ENCODE results near the gene DRD2. TPM values are rescaled to one million over a fixed set of nuclear protein-coding genes. Genes with fewer than 3 reads are reported as not detected.

Gene DRD2
- total RNA-seq, 1 experiment from 2014 or later, result 0.44 TPM

DNA sequence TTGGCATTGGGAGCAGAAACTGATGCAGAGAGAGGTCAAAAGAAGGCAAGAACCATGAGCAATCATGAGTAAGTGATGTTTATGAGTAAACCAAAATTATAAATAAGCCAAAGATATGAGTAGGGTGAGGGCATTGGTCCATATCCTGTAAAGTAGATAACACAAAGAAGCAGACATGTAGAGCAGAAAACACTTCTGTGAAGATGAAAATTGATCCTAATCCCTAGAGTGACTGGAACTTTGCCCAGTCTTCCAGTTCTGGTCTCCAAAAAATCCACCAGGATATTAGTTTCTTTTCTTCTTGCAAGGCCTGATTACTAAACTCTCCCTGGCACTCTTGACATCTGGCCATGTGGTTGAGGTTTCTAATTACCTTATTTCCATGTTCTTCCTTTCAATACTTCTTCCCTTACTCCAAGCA, 13.7 kb upstream of the DRD2 start:
- no peaks in the 10 kb centered on the region for H3K4me1 ChIP-seq (ENCODE audit: insufficient read depth, low read length)
- Mint-ChIP-seq H3K9me3 (no peaks in the 10 kb centered on the region; a peak in 1 of 5 replicates), H3K4me3 (no peak overlapping the region), H3K36me3 (ENCODE audit: insufficient read depth in 1 of 3, low read depth in 3 of 3) (no peaks in the 10 kb centered on the region), H3K4me1 (no peaks in the 10 kb centered on the region; a peak in 1 of 4 replicates), H3K27ac (no peak overlapping the region), H3K27me3 (ENCODE audit: low read depth) (no peaks in the 10 kb centered on the region)
- no peak overlapping the region for H4K8ac ChIP-seq (replicated peaks; ENCODE audit: insufficient read length, low read depth, low read length)
- H3T11ph ChIP-seq (ENCODE audit: low read length), result no peak overlapping the region
- H3K56ac ChIP-seq (ENCODE audit: insufficient read length, low read depth, low read length), result no peak overlapping the region
- no peak overlapping the region for H3K23ac ChIP-seq (ENCODE audit: insufficient read length, low read depth, low read length)
- H2AK5ac ChIP-seq (ENCODE audit: insufficient read length, low read length), result no peak overlapping the region
- H4K91ac ChIP-seq (ENCODE audit: insufficient read length, low read depth, low read length), result no peak overlapping the region
- H4K5ac ChIP-seq (ENCODE audit: insufficient read length, low read depth, low read length), result no peak overlapping the region
- no peaks in the 10 kb centered on the region for H3K9me3 ChIP-seq (ENCODE audit: control insufficient read depth, low read depth, low read length)
- H2BK15ac ChIP-seq (ENCODE audit: low read depth, low read length), result no peak overlapping the region
- H3K4me2 ChIP-seq (ENCODE audit: insufficient read depth, insufficient read length, low read length), result no peak overlapping the region
- DNase-seq, result no peak
- H3K79me2 ChIP-seq (ENCODE audit: insufficient read depth, low read length), result no peaks in the 10 kb centered on the region
- H3K14ac ChIP-seq (ENCODE audit: insufficient read depth, low read length), result no peak overlapping the region
- no peak overlapping the region for H3K9ac ChIP-seq (ENCODE audit: extremely low read depth, insufficient read length, low read length)
- H2AFZ ChIP-seq (ENCODE audit: low read length), result no peak overlapping the region
- no peak overlapping the region for H3K27ac ChIP-seq (ENCODE audit: insufficient read length, low read depth, low read length)
- H3K27me3 ChIP-seq (ENCODE audit: insufficient read depth, low read length), result no peaks in the 10 kb centered on the region
- no peak overlapping the region for H3K4ac ChIP-seq (ENCODE audit: low read depth, low read length)
- no peak overlapping the region for H2BK12ac ChIP-seq (ENCODE audit: insufficient read length, low read depth, low read length)
- no peak overlapping the region for H2BK5ac ChIP-seq (ENCODE audit: insufficient read length, low read length)
- H4K20me1 ChIP-seq (ENCODE audit: control insufficient read depth, insufficient read depth, insufficient read length), result no peaks in the 10 kb centered on the region
- H3K18ac ChIP-seq (ENCODE audit: insufficient read length, low read depth, low read length), result no peak overlapping the region
- no peaks in the 10 kb centered on the region for H3K23me2 ChIP-seq (ENCODE audit: insufficient read length, low read depth, low read length, poor library complexity, severe bottlenecking)
- no peak overlapping the region for H2BK20ac ChIP-seq (ENCODE audit: low read depth, low read length, poor library complexity, severe bottlenecking)
- H3K79me1 ChIP-seq (ENCODE audit: insufficient read depth, low read depth, low read length, poor library complexity, severe bottlenecking), result no peaks in the 10 kb centered on the region
- H2BK120ac ChIP-seq (ENCODE audit: low read depth, low read length, poor library complexity, severe bottlenecking), result no peak overlapping the region
- TF ChIP-seq, protein P1, sequence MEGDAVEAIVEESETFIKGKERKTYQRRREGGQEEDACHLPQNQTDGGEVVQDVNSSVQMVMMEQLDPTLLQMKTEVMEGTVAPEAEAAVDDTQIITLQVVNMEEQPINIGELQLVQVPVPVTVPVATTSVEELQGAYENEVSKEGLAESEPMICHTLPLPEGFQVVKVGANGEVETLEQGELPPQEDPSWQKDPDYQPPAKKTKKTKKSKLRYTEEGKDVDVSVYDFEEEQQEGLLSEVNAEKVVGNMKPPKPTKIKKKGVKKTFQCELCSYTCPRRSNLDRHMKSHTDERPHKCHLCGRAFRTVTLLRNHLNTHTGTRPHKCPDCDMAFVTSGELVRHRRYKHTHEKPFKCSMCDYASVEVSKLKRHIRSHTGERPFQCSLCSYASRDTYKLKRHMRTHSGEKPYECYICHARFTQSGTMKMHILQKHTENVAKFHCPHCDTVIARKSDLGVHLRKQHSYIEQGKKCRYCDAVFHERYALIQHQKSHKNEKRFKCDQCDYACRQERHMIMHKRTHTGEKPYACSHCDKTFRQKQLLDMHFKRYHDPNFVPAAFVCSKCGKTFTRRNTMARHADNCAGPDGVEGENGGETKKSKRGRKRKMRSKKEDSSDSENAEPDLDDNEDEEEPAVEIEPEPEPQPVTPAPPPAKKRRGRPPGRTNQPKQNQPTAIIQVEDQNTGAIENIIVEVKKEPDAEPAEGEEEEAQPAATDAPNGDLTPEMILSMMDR (conservative IDR thresholded peaks at IDR 0.05), result no peak

Measured in H9 (cell line).